Transverse colon (tissue), 3 donors: ENCODE measurements around the gene ZSWIM1.

ENCODE experiments used
- POLR2A ChIP-seq: fragments of 450-650 bp; IDR thresholded peaks from one replicate; pipeline ENCODE4 v1.6.1; 2016; ENCODE audit warnings: antibody characterized with exemption, mild to moderate bottlenecking, moderate library complexity
- POLR2AphosphoS5 ChIP-seq, 3 donors: sonication (generic); formaldehyde crosslinking; IDR thresholded peaks; one replicate each; pipeline ENCODE4 v1.6.1; 2016; ENCODE audit warnings: antibody characterized with exemption in 3 of 3

- TF ChIP-seq POLR2A (no peak), POLR2AphosphoS5 (IDR thresholded peaks at IDR 0.05) (no peak)
Measured at GRCh38 chr20:45917790-45918141, 36.7 kb downstream of the ZSWIM1 start.
